GM19043 (cell line): Measurements from ENCODE around the gene CLDN20.

Experiments
- ATAC-seq: cut with Tn5 transposase; IDR thresholded peaks from one replicate; pipeline ENCODE4 v1.9.1; 2021; ENCODE audit warnings: low read depth; ENCODE audit not compliant: unreplicated experiment

The CLDN20 gene

GRCh38 chr6:155267411-155267810 is 3.6 kb downstream of the CLDN20 start:
- ATAC-seq, result no peak

GRCh38 chr6:155268088-155268867 is 4.5 kb downstream of the CLDN20 start:
- ATAC-seq, result peak; percentile 57

GRCh38 chr6:155269765-155270164 is 6.0 kb downstream of the CLDN20 start:
- no peak for ATAC-seq

- no peak for ATAC-seq
Observed at GRCh38 chr6:155270561-155271091, 6.8 kb downstream of the CLDN20 start.

GRCh38 chr6:155271145-155271544 is 7.3 kb downstream of the CLDN20 start:
- no peak for ATAC-seq

GRCh38 chr6:155272353-155273232 is 8.8 kb downstream of the CLDN20 start:
- no peak for ATAC-seq

- ATAC-seq, result no peak
Observed at GRCh38 chr6:155273431-155273830, 9.6 kb downstream of the CLDN20 start.

- ATAC-seq, result no peak
Observed at GRCh38 chr6:155274106-155274505, 10.3 kb downstream of the CLDN20 start.

- no peak for ATAC-seq
Observed at GRCh38 chr6:155274533-155274932, 10.7 kb downstream of the CLDN20 start.

- no peak for ATAC-seq
Observed at GRCh38 chr6:155275808-155276480, 12.1 kb downstream of the CLDN20 start.

GRCh38 chr6:155276638-155277037 is 12.8 kb downstream of the CLDN20 start:
- ATAC-seq, result no peak

GRCh38 chr6:155278319-155279049 is 14.7 kb downstream of the CLDN20 start:
- no peak for ATAC-seq

- no peak for ATAC-seq
Observed at GRCh38 chr6:155284775-155285174, 21.0 kb downstream of the CLDN20 start.

GRCh38 chr6:155287762-155288161 is 23.9 kb downstream of the CLDN20 start:
- no peak for ATAC-seq

- ATAC-seq, result no peak
Observed at GRCh38 chr6:155290491-155290890, 26.7 kb downstream of the CLDN20 start.

- no peak for ATAC-seq
Observed at GRCh38 chr6:155291291-155291690, 27.5 kb downstream of the CLDN20 start.

- no peak for ATAC-seq
Observed at GRCh38 chr6:155292711-155293110, 28.9 kb downstream of the CLDN20 start.

GRCh38 chr6:155297669-155298068 is 33.9 kb downstream of the CLDN20 start:
- ATAC-seq, result no peak

- ATAC-seq, result no peak
Observed at GRCh38 chr6:155301867-155302266, 38.1 kb downstream of the CLDN20 start.

- ATAC-seq, result no peak
Observed at GRCh38 chr6:155303361-155303870, 39.6 kb downstream of the CLDN20 start.
